Heart left ventricle (tissue), 16 donors: ENCODE measurements around the gene ZNF275. TPM values are rescaled to one million over a fixed set of nuclear protein-coding genes. Genes with fewer than 3 reads are reported as not detected.

Experiments
- ATAC-seq, 4 donors: fragments of 200-7000 bp; cut with Tn5 transposase; one replicate each; pipeline ENCODE4 v1.9.1; 2020 to 2022; ENCODE audit warnings: moderate library complexity in 4 of 4, mild to moderate bottlenecking in 3 of 4, moderate number of reproducible peaks in 1 of 4
- DNase-seq, 5 donors: peaks; one replicate each; pipeline ENCODE4 v3.0.0-alpha.2; 2020
- H3K27ac ChIP-seq, 12 donors: fragments of 200-600 bp; sonication (generic) in 4 of 12; one replicate each; pipeline versions ENCODE4 v1.5.0 to v1.8.0; 2016 to 2022; ENCODE audit warnings: mild to moderate bottlenecking in 2 of 12
- H3K27me3 ChIP-seq, 9 donors: fragments of 200-600 bp; sonication (generic) in 2 of 9; one replicate each; pipeline versions ENCODE4 v1.5.1 to v1.8.0; 2016 to 2022; ENCODE audit warnings: mild to moderate bottlenecking in 3 of 9
- H3K36me3 ChIP-seq, 9 donors: fragments of 200-600 bp; sonication (generic) in 2 of 9; one replicate each; pipeline versions ENCODE4 v1.5.0 to v1.8.0; 2018 to 2022; ENCODE audit warnings: mild to moderate bottlenecking in 2 of 9
- H3K4me1 ChIP-seq, 12 donors: fragments of 200-600 bp; sonication (generic) in 4 of 12; one replicate each; pipeline versions ENCODE4 v1.5.0 to v1.8.0; 2016 to 2022; ENCODE audit warnings: mild to moderate bottlenecking in 3 of 12
- H3K4me3 ChIP-seq, 12 donors: fragments of 200-600 bp; sonication (generic) in 4 of 12; one replicate each; pipeline versions ENCODE4 v1.5.0 to v1.8.0; 2017 to 2022; ENCODE audit warnings: mild to moderate bottlenecking in 9 of 12, moderate library complexity in 4 of 12
- H3K9me3 ChIP-seq, 12 donors: fragments of 200-600 bp; sonication (generic) in 4 of 12; one replicate each; pipeline versions ENCODE4 v1.5.0 to v1.8.0; 2016 to 2022; ENCODE audit warnings: mild to moderate bottlenecking in 1 of 12
- POLR2A ChIP-seq, 2 donors: fragments of 450-650 bp; IDR thresholded peaks; one replicate each; pipeline ENCODE4 v1.6.1; 2017; ENCODE audit warnings: antibody characterized with exemption in 2 of 2, mild to moderate bottlenecking in 2 of 2, moderate library complexity in 2 of 2
- WGBS, 4 donors: extraction: QIAGEN DNeasy Blood & Tissue Kit in 2 of 4; methylation state at CpG; one replicate each; pipeline versions ENCODE4 v1.1.5 to v1.1.7; 2013 to 2018; 5-methylcytosine and 5-hydroxymethylcytosine counted together
- intact Hi-C, 10 donors: fragments of 100-400 bp; cut with DNase I; formaldehyde crosslinking; loops; one replicate each; pipeline versions ENCODE4 v1.11.1 to v1.14.2; 2022
- polyA plus RNA-seq, 2 donors: library from polyadenylated mRNA; stranded (reverse); fragments of 200-250 nt; gene quantifications; one replicate each; pipeline ENCODE4 v1.2.3, GENCODE V29; 2013
- total RNA-seq, 9 donors: library from RNA; depleted of rRNA in 2 of 9; stranded (reverse); fragments of >200 nt in 2 of 9; fragmentation: NEBNext Ultra II Directional in 3 of 9; extraction: Animal tissue kit (Norgen Biotek cat#: 25700) in 3 of 9; gene quantifications; one replicate each; pipeline versions ENCODE4 v1.1.0 to v1.2.4, GENCODE V29; 2016 to 2023
- TF ChIP-seq, protein P1 (sequence below), 12 donors: fragments of 200-600 bp; sonication (generic) in 4 of 12; IDR thresholded peaks; one replicate each; pipeline versions ENCODE4 v1.5.0 to v1.8.0; 2018 to 2022; ENCODE audit warnings: antibody characterized with exemption in 12 of 12, mild to moderate bottlenecking in 5 of 12
- donor health status: ischemic (EF 13 %, LVEDD 7.1; RV severe dilation, severe dysfunction).
- donor health status: healthy with polysubstance abuse.
- donor health status: DM: no; HTN: yes; CAD: no.
- donor health status: DM: no; HTN: no; CAD: no.
- donor health status: ischemic (EF 25% LVEDD 6.9; RV normal size, moderate dysfunction).
- donor health status: ischemic (EF 25% LVEDD 5.7; RV mildly dilated, moderate dysfunction).
- donor health status: healthy.
- donor health status: DM: yes; HTN: yes; CAD: no.
- donor health status: ischemic (EF 35%, LVEDD 5.7; RV mildly dilated, moderate dysfunction).
- donor health status: nonischemic (EF 11% LVEDD 7.7; RV severe dilation, severe dysfunction).
- donor health status: DM: yes; HTN: yes; CAD: no.
- donor health status: PGD.
- donor health status: ischemic (EF 29% LVEDD 5.4; RV normal size, mild dysfunction).
- donor health status: nonischemic (EF 23%, LVEDD 6.1; RV moderate dilation, normal function).

Gene ZNF275
- total and polyA plus RNA-seq, 11 donors: 2.1 to 8.6 (median 7.8) TPM

DNA sequence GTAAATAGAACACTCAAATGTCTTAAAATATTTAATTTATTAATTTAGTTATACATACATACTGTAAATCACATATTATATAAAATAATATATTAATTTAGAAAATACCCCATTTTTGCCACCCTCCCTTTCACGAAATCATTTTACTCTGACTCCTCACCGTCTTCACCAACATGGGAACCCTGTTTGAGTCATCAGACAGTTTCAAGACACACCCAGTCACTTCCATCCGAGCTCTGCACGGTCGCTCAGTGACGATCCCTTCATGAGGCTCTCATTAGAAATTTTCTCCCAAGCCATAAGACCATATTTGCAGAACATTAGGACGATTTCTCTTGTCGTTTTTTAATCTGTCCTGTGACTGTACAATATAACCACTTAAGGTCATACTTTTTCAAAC lies 14.5 kb downstream of the ZNF275 start:
- Histone ChIP-seq H3K36me3 (peaks cover 0 to 42% (median 19%) of the 10 kb centered on the region in 9 donors), H3K27me3 (peaks cover 0 to 5% (median 0%) of the 10 kb centered on the region in 9 donors), H3K9me3 (peaks cover 0 to 6% (median 0%) of the 10 kb centered on the region in 12 donors), H3K27ac (no peak overlapping the region), H3K4me3 (no peak overlapping the region), H3K4me1 (no peaks in the 10 kb centered on the region)
- WGBS, 4 donors: 79 to 96% (median 90%) methylated on average over 8 of the region's 8 CpGs
- DNase-seq (no peak), ATAC-seq (no peak)
- TF ChIP-seq, protein P1, sequence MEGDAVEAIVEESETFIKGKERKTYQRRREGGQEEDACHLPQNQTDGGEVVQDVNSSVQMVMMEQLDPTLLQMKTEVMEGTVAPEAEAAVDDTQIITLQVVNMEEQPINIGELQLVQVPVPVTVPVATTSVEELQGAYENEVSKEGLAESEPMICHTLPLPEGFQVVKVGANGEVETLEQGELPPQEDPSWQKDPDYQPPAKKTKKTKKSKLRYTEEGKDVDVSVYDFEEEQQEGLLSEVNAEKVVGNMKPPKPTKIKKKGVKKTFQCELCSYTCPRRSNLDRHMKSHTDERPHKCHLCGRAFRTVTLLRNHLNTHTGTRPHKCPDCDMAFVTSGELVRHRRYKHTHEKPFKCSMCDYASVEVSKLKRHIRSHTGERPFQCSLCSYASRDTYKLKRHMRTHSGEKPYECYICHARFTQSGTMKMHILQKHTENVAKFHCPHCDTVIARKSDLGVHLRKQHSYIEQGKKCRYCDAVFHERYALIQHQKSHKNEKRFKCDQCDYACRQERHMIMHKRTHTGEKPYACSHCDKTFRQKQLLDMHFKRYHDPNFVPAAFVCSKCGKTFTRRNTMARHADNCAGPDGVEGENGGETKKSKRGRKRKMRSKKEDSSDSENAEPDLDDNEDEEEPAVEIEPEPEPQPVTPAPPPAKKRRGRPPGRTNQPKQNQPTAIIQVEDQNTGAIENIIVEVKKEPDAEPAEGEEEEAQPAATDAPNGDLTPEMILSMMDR (IDR thresholded peaks at IDR 0.05): no peak
- TF ChIP-seq POLR2A (IDR thresholded peaks at IDR 0.05): no peak
- intact Hi-C loops: no loop called here

DNA sequence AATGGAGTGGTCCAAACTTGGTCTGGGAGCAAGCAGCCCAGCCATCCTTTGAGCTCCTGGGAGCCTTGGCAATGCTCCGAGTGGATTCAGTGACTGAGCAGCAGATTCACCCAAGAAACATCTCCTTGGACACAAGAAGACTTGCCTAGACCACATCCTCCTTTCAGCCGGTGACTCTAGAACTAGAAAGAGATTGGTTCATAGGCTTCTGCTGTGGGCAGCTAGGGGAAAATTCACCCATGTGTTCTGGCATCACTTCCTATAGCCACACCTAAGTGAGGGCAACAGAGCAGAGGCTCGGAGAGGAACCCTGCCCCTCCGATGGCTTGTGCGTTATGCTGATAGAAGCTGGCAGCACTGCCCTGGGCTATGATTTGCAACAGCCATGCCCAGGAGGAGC lies 16.0 kb downstream of the ZNF275 start:
- Histone ChIP-seq H3K27ac (no peak overlapping the region), H3K27me3 (peaks cover 0 to 3% (median 0%) of the 10 kb centered on the region in 9 donors), H3K4me1 (no peaks in the 10 kb centered on the region), H3K9me3 (peaks cover 0 to 6% (median 0%) of the 10 kb centered on the region in 12 donors), H3K4me3 (no peak overlapping the region), H3K36me3 (peaks cover 0 to 32% (median 19%) of the 10 kb centered on the region in 9 donors)
- intact Hi-C loops: no loop called here
- 90 to 96% (median 90%) methylated on average over 5 of the region's 5 CpGs for WGBS, 4 donors
- ATAC-seq (no peak), DNase-seq (no peak)
- TF ChIP-seq, protein P1 (IDR thresholded peaks at IDR 0.05): no peak
- no peak for TF ChIP-seq POLR2A (IDR thresholded peaks at IDR 0.05)

DNA sequence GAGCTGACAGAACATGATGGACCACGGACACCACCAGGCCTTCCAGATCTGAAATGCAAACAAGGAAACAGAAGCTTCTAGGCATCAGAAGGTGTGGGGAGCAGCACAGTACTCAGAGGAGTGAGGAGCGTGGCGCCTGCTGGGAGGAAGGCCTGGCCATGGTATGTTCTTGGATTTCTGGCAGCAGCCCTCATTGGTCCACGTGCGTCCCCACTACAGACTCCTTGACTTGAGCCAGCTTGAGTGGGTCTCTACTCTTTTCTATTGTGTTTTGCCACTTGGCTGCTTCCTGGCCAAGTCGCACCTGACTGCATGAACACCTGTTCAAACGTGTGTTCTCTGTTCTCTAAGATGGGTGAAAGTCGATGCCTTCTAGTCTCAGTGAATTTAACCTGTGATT lies 18.0 kb downstream of the ZNF275 start:
- Histone ChIP-seq H3K27me3 (peaks cover 0 to 3% (median 0%) of the 10 kb centered on the region in 9 donors), H3K36me3 (peaks cover 0 to 24% (median 13%) of the 10 kb centered on the region in 9 donors), H3K4me3 (no peak overlapping the region), H3K27ac (no peak overlapping the region), H3K4me1 (no peaks in the 10 kb centered on the region), H3K9me3 (peaks cover 0 to 10% (median 0%) of the 10 kb centered on the region in 12 donors)
- ATAC-seq (no peak), DNase-seq (no peak)
- intact Hi-C loops: no loop called here
- no peak for TF ChIP-seq POLR2A (IDR thresholded peaks at IDR 0.05)
- TF ChIP-seq, protein P1 (IDR thresholded peaks at IDR 0.05): no peak
- 82 to 93% (median 87%) methylated on average over 8 of the region's 8 CpGs for whole genome bisulfite sequencing, 4 donors

DNA sequence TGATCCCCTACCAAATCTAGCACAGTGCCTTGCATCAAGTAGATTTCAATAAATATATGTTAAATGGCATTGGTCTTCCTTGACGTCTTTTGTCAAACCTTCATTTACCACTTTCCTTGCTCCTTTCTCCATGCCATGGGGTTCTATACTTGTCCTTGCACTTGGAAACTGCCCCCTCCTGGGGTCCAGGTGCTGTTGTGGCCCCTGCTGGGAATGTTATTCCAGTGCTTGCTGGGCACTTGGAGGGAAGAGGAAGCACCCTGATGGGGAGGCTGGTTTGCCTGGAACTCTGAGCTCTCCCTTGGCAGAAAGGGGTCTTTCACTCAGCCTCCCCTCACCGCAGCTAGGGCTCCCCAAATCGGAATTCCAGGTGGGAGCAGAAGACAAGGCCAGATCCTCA lies 18.9 kb downstream of the ZNF275 start:
- 61 to 84% (median 74%) methylated on average over 3 of the region's 3 CpGs for WGBS, 4 donors
- intact Hi-C loops: no loop called here
- H3K4me3 ChIP-seq: no peak overlapping the region
- DNase-seq (no peak), ATAC-seq (no peak)
- H3K27me3 ChIP-seq: peaks cover 0 to 3% (median 0%) of the 10 kb centered on the region in 9 donors
- no peaks in the 10 kb centered on the region for H3K4me1 ChIP-seq
- no peak overlapping the region for H3K27ac ChIP-seq
- peaks cover 0 to 18% (median 4%) of the 10 kb centered on the region in 9 donors for H3K36me3 ChIP-seq
- no peak for TF ChIP-seq POLR2A (IDR thresholded peaks at IDR 0.05)
- TF ChIP-seq, protein P1 (IDR thresholded peaks at IDR 0.05): no peak
- peaks cover 0 to 4% (median 0%) of the 10 kb centered on the region in 12 donors for H3K9me3 ChIP-seq
